Neutrophil (primary cell): ENCODE measurements around the gene NFATC3.

Experiments
- H3K27ac ChIP-seq: fragments of 200-600 bp; sonication (generic); 2 replicates; pipeline ENCODE4 v1.5.1; 2016; ENCODE audit warnings: mild to moderate bottlenecking, moderate library complexity
- H3K27me3 ChIP-seq: fragments of 200-600 bp; sonication (generic); 2 replicates; pipeline ENCODE4 v1.6.0; 2016; ENCODE audit warnings: mild to moderate bottlenecking
- H3K36me3 ChIP-seq: fragments of 200-600 bp; sonication (generic); 2 replicates; pipeline ENCODE4 v1.5.1; 2017
- H3K4me1 ChIP-seq, 2 experiments: fragments of 200-600 bp in 1 of 2; sonication (generic) in 1 of 2; 1 replicate in 1 of 2; 2 replicates in 1 of 2; pipeline versions ENCODE4 v1.5.1 to v1.6.1; 2013 to 2016; ENCODE audit warnings: low read depth in 1 of 2, low read length in 1 of 2, mild to moderate bottlenecking in 1 of 2, moderate library complexity in 1 of 2; ENCODE audit not compliant: control insufficient read depth in 1 of 2, insufficient read depth in 1 of 2
- H3K4me3 ChIP-seq, 2 experiments: fragments of 200-600 bp in 1 of 2; sonication (generic) in 1 of 2; 1 replicate in 1 of 2; 2 replicates in 1 of 2; pipeline ENCODE4 v1.5.1; 2013 to 2016; ENCODE audit warnings: low read depth in 1 of 2, low read length in 1 of 2, mild to moderate bottlenecking in 1 of 2, moderate library complexity in 1 of 2
- H3K9me3 ChIP-seq: fragments of 200-600 bp; sonication (generic); 2 replicates; pipeline ENCODE4 v1.5.1; 2016
- CTCF ChIP-seq: fragments of 200-600 bp; sonication (generic); IDR thresholded peaks from 2 replicates; pipeline ENCODE4 v1.5.1; 2016; ENCODE audit warnings: antibody characterized with exemption

Gene NFATC3

GRCh38 chr16:68233835-68234187 is 148.6 kb downstream of the NFATC3 start:
- Histone ChIP-seq H3K4me3 (no peak overlapping the region), H3K27ac (no peak overlapping the region), H3K27me3 (peaks cover 41% of the 10 kb centered on the region), H3K36me3 (peaks cover 33% of the 10 kb centered on the region), H3K4me1 (peaks cover 24 to 26% of the 10 kb centered on the region in 2 experiments), H3K9me3 (no peaks in the 10 kb centered on the region)
- TF ChIP-seq CTCF, result no peak

DNA sequence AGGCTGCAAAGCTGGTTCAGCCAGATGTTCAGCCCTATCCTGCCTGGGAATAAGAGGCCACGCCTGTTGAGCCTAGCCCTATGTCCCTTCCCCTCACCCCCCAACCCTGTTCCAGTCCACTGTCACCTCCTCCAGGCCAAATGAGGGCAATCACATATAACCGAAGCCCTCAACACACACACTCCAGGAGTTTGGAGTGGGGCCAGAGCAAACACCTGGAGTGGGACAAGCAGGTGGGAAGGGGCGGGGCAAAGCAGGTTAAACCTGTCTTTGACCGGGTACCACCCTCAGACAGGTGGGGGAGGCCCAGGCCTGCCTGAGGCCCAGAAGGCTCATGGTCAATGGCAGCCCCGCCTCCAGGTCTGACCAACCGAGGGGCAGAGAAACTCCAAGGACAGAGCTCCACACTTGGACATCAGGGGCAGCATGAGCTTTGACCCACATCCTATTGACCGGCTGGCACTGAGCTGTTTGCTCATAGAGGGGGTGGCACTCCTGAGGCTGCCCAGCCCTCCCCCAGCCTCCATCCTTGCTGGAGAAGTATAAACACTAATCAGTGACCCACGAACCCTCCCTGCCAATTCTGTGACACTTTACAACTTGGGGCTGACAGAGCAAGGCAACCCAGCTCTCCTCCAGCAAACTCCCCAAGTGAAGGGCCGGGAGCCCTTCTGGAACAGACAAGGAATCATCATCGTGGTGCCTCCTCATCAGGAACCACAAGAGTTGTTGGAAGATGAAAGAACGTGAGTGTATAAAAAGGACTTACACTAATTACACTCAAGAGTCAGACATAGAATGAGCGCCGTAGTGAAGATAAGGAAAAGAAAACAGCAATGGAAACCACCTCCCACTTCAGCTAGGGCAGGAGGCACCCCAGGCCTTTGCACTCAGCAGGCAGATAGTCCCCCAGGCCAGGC is 149.3 kb downstream of the NFATC3 start:
- TF ChIP-seq CTCF, result no peak
- peaks cover 24 to 26% of the 10 kb centered on the region in 2 experiments for H3K4me1 ChIP-seq
- peaks cover 32% of the 10 kb centered on the region for H3K36me3 ChIP-seq
- H3K4me3 ChIP-seq, result no peak overlapping the region
- no peaks in the 10 kb centered on the region for H3K9me3 ChIP-seq
- peaks cover 41% of the 10 kb centered on the region for H3K27me3 ChIP-seq
- no peak overlapping the region for H3K27ac ChIP-seq

DNA sequence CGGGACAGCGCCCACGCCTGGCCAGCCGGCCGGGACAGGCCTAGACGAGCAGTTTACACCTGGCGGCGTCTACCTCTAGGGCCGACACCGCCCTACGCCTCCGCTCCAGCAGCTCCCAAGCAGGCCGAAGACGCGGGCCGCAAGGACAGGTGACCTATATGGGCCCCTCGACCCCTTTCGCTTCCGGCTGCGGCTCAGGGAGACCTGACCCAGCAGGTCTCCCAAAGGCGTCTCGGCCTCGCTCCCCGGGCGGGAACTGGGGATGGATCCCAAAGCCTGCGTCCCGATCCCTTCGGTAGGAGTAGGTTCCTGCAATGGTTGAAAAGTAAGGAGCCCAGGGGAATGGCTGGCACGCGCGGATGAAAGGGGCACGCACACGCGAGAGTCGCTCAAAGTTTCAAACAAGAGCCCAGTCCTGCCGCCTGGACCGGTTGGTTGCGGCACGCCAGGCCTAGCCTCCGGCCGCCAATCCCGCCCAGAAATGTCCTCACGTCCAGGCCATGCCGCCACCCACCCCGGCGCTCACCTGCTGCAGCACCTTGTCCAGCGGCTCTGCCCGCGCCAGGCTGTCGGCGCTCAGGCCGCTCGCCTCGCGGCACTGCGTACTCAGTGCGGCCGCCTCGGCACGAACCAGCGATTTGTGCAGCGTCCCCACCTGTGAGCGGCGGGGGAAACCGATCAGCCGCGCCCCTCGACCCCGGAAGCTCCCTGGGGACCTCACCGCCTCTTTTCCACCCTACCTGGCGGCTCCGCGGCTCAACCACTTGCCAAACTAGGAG is 150.1 kb downstream of the NFATC3 start:
- Histone ChIP-seq H3K36me3 (peaks cover 24% of the 10 kb centered on the region), H3K27me3 (peaks cover 41% of the 10 kb centered on the region), H3K4me1 (peaks cover 32 to 34% of the 10 kb centered on the region in 2 experiments), H3K4me3 (no peak overlapping the region), H3K9me3 (no peaks in the 10 kb centered on the region), H3K27ac (no peak overlapping the region)
- no peak for TF ChIP-seq CTCF

DNA sequence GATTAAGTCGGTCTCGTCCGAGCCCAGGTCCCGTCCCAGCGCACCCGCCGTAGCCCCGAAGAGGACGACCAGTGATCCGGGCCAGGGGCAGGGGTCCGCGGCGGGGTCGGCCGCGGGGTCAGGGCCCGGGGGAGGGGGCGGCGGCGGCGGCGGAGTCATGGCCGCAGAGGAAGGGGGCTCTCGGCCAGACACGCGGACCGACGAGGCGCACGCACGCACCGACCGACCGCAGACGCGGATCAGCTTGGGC is 150.6 kb downstream of the NFATC3 start, which contains the start of gene ESRP2:
ESRP2 (minus strand) TSS at position 241 of the 250 bp plus-strand sequence; CDS start at position 159, 82 bp downstream.
- Histone ChIP-seq H3K36me3 (peaks cover 19% of the 10 kb centered on the region), H3K9me3 (no peaks in the 10 kb centered on the region), H3K27ac (no peak within 1 kb of the TSS), H3K4me3 (peak within 1 kb of the TSS; percentile 68 to 80), H3K4me1 (peaks cover 32 to 34% of the 10 kb centered on the region in 2 experiments), H3K27me3 (peaks cover 41% of the 10 kb centered on the region)
- TF ChIP-seq CTCF, result no peak

GRCh38 chr16:68236137-68236825 is 151.1 kb downstream of the NFATC3 start:
- Histone ChIP-seq H3K27me3 (peaks cover 41% of the 10 kb centered on the region), H3K4me1 (peaks cover 32 to 34% of the 10 kb centered on the region in 2 experiments), H3K36me3 (peaks cover 15% of the 10 kb centered on the region), H3K27ac (no peak overlapping the region), H3K4me3 (peak overlapping the region; percentile 68 to 80), H3K9me3 (no peaks in the 10 kb centered on the region)
- TF ChIP-seq CTCF, result no peak
